Kidney capillary endothelial cell (primary cell): ENCODE results near the gene RPL10.

ENCODE experiments used
- DNase-seq: peaks from one replicate; pipeline ENCODE4 v3.0.0-alpha.2; 2018; ENCODE audit warnings: low spot score

RPL10 gene

GRCh38 chrX:154430916-154431315 is 32.7 kb downstream of the RPL10 start:
- no peak for DNase-seq

- DNase-seq, result no peak
Measured at GRCh38 chrX:154431341-154431740, 33.2 kb downstream of the RPL10 start.

GRCh38 chrX:154432210-154432609 is 34.0 kb downstream of the RPL10 start:
- DNase-seq, result no peak

GRCh38 chrX:154433605-154434004 is 35.4 kb downstream of the RPL10 start:
- DNase-seq, result no peak

- no peak for DNase-seq
Measured at GRCh38 chrX:154434394-154435168, 36.4 kb downstream of the RPL10 start.

GRCh38 chrX:154435171-154435733 is 37.1 kb downstream of the RPL10 start:
- no peak for DNase-seq

GRCh38 chrX:154436374-154436982 is 38.3 kb downstream of the RPL10 start:
- no peak for DNase-seq

GRCh38 chrX:154436983-154437752 is 39.0 kb downstream of the RPL10 start, which contains the start of gene GDI1:
Gene GDI1 (plus strand): TSS chrX:154437154. CDS start chrX:154437255, 101 bp downstream.
- no peak for DNase-seq

- no peak for DNase-seq
Measured at GRCh38 chrX:154437971-154438893, 40.1 kb downstream of the RPL10 start.

- DNase-seq, result no peak
Measured at GRCh38 chrX:154439841-154440240, 41.7 kb downstream of the RPL10 start.

GRCh38 chrX:154440623-154441357 is 42.6 kb downstream of the RPL10 start:
- no peak for DNase-seq

GRCh38 chrX:154441564-154441963 is 43.4 kb downstream of the RPL10 start:
- DNase-seq, result no peak

GRCh38 chrX:154441984-154442707 is 44.0 kb downstream of the RPL10 start:
- no peak for DNase-seq

GRCh38 chrX:154443479-154443910 is 45.3 kb downstream of the RPL10 start:
- no peak for DNase-seq

- DNase-seq, result no peak
Measured at GRCh38 chrX:154443992-154444754, 46.0 kb downstream of the RPL10 start, which contains the start of gene FAM50A. Gene FAM50A (plus strand): TSS chrX:154444141. CDS start chrX:154444236, 95 bp downstream.

GRCh38 chrX:154444755-154445246 is 46.6 kb downstream of the RPL10 start:
- no peak for DNase-seq

- no peak for DNase-seq
Measured at GRCh38 chrX:154445776-154446175, 47.6 kb downstream of the RPL10 start.

GRCh38 chrX:154446430-154446829 is 48.3 kb downstream of the RPL10 start:
- DNase-seq, result no peak

GRCh38 chrX:154448484-154448883 is 50.3 kb downstream of the RPL10 start:
- DNase-seq, result no peak
